ENCODE measurements around the gene NEURL1B. TPM values are rescaled to one million over a fixed set of nuclear protein-coding genes. Genes with fewer than 3 reads are reported as not detected.

The NEURL1B gene
- total and polyA plus RNA-seq, 12 donors: 9.8 to 99.9 (median 41.5) TPM

- TF ChIP-seq POLR2A (IDR thresholded peaks at IDR 0.05) (no peak), CTCF (IDR thresholded peaks at IDR 0.05) (no peak)
- H3K27ac ChIP-seq: peak overlapping the region in 4 of 5 donors; percentile 13 to 89 (median 62)
- no peaks in the 10 kb centered on the region for H3K27me3 ChIP-seq
- WGBS, 4 donors: 69 to 83% (median 78%) methylated on average over 11 of the region's 11 CpGs
- no peaks in the 10 kb centered on the region for H3K9me3 ChIP-seq (replicated peaks in 1 of 3)
- DNase-seq: no peak
- intact Hi-C loops (cut with DNase I): no loop called here
- H3K4me1 ChIP-seq (replicated peaks in 1 of 2): peaks cover 16 to 47% of the 10 kb centered on the region in 2 donors
- peak overlapping the region in 1 of 4 donors; percentile 4 for H3K4me3 ChIP-seq
- H3K36me3 ChIP-seq (replicated peaks in 1 of 2): peaks cover 0 to 10% of the 10 kb centered on the region in 2 donors
These were observed 4.4 kb downstream of the NEURL1B start for GRCh38 chr5:172645271-172646055.

GRCh38 chr5:172646716-172647285 is 5.7 kb downstream of the NEURL1B start:
- Histone ChIP-seq H3K4me3 (peak overlapping the region in 1 of 4 donors; percentile 35), H3K27me3 (no peaks in the 10 kb centered on the region), H3K27ac (peak overlapping the region in 3 of 5 donors; percentile 19 to 89 (median 87)), H3K9me3 (replicated peaks in 1 of 3) (no peaks in the 10 kb centered on the region), H3K36me3 (replicated peaks in 1 of 2) (peaks cover 0 to 10% of the 10 kb centered on the region in 2 donors), H3K4me1 (replicated peaks in 1 of 2) (peaks cover 5 to 37% of the 10 kb centered on the region in 2 donors)
- intact Hi-C loops (cut with DNase I): no loop called here
- 62 to 82% (median 70%) methylated on average over 10 of the region's 10 CpGs for WGBS, 4 donors
- DNase-seq: peak in 1 of 7 donors; percentile 66
- TF ChIP-seq CTCF (IDR thresholded peaks at IDR 0.05) (peak in 4 of 6 experiments; percentile 2 to 37 (median 32)), POLR2A (IDR thresholded peaks at IDR 0.05) (no peak)

GRCh38 chr5:172647352-172648012 is 6.4 kb downstream of the NEURL1B start:
- Histone ChIP-seq H3K4me1 (replicated peaks in 1 of 2) (peaks cover 0 to 33% of the 10 kb centered on the region in 2 donors), H3K4me3 (no peak overlapping the region)

More at GRCh38 chr5:172647352-172648012, 6.4 kb downstream of the NEURL1B start:
- peaks cover 0 to 10% of the 10 kb centered on the region in 2 donors for H3K36me3 ChIP-seq (replicated peaks in 1 of 2)
- peak overlapping the region in 3 of 5 donors; percentile 19 to 89 (median 87) for H3K27ac ChIP-seq
- intact Hi-C loops (cut with DNase I): no loop called here
- WGBS, 4 donors: 67 to 87% (median 81%) methylated on average over 3 to 11 of the region's 11 CpGs
- H3K27me3 ChIP-seq: no peaks in the 10 kb centered on the region
- DNase-seq: no peak
- no peak for TF ChIP-seq POLR2A (IDR thresholded peaks at IDR 0.05)
- TF ChIP-seq CTCF (IDR thresholded peaks at IDR 0.05): no peak
- no peaks in the 10 kb centered on the region for H3K9me3 ChIP-seq (replicated peaks in 1 of 3)
